Cardiac atrium fibroblast (primary cell): ENCODE measurements around the gene NES. TPM values are rescaled to one million over a fixed set of nuclear protein-coding genes. Genes with fewer than 3 reads are reported as not detected.

Experiments used
- total RNA-seq: library from RNA; depleted of rRNA; stranded (reverse); fragments of >200 nt; gene quantifications from 2 replicates; pipeline ENCODE4 v1.2.3, GENCODE V29; 2015

The NES gene, protein sequence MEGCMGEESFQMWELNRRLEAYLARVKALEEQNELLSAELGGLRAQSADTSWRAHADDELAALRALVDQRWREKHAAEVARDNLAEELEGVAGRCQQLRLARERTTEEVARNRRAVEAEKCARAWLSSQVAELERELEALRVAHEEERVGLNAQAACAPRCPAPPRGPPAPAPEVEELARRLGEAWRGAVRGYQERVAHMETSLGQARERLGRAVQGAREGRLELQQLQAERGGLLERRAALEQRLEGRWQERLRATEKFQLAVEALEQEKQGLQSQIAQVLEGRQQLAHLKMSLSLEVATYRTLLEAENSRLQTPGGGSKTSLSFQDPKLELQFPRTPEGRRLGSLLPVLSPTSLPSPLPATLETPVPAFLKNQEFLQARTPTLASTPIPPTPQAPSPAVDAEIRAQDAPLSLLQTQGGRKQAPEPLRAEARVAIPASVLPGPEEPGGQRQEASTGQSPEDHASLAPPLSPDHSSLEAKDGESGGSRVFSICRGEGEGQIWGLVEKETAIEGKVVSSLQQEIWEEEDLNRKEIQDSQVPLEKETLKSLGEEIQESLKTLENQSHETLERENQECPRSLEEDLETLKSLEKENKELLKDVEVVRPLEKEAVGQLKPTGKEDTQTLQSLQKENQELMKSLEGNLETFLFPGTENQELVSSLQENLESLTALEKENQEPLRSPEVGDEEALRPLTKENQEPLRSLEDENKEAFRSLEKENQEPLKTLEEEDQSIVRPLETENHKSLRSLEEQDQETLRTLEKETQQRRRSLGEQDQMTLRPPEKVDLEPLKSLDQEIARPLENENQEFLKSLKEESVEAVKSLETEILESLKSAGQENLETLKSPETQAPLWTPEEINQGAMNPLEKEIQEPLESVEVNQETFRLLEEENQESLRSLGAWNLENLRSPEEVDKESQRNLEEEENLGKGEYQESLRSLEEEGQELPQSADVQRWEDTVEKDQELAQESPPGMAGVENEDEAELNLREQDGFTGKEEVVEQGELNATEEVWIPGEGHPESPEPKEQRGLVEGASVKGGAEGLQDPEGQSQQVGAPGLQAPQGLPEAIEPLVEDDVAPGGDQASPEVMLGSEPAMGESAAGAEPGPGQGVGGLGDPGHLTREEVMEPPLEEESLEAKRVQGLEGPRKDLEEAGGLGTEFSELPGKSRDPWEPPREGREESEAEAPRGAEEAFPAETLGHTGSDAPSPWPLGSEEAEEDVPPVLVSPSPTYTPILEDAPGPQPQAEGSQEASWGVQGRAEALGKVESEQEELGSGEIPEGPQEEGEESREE (N-terminal part only)
- total RNA-seq: 27.6 and 30.3 TPM in 2 replicates

GRCh38 chr1:156676820-156677615 lies at the start of gene NES:
TSS of gene NES (minus strand) at chr1:156677407. CDS start at chr1:156677264, 143 bp downstream.

GRCh38 chr1:156705321-156705917 lies 28.2 kb upstream of the NES start, which contains the start of gene CRABP2:
TSS of gene CRABP2 (minus strand) at chr1:156705583. CDS start at chr1:156705446, 137 bp downstream.

GRCh38 chr1:156641761-156642264 lies 35.4 kb downstream of the NES start, which contains the start of gene BCAN:
TSS of gene BCAN (plus strand) at chr1:156642117. CDS start at chr1:156646055, 3,938 bp downstream.

DNA sequence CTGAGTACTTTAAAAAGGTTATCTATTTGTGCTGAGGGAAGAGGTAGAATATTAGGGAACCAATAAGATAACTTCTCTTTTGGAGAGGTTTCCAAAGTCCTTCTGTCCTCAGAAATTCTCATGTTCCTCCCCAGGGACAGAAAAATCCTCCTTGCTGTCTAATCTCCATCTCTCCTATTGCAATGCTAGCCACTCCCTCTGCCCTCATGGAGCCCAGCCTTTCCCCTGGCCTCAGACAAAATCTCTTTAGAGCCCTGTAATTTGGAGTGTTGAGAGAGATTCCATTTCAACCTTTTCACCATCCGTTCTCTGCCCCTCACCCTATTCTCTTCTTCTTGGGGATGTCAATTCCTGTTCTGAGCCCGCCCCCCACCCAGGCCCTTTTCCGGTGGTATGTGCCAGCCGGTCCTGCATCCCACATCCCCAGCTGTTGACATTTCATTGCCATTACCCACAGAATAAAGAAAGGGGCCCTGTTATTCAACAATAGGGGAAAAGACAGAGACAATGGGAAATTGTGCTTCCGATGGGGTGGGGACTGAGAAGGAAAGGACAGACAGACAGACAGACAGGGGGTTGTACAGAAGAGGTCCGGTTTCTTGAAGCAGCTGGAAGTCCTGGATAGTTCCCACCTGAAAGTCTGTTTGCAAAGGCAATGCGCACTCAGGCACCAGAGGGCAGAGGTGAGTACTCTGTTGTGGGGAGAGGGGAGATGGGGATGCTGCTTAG lies 58.2 kb downstream of the NES start, which contains the start of gene HAPLN2:
Gene HAPLN2, plus strand, starts transcription at position 563 of the 729 bp plus-strand sequence. CDS start 4,076 bp downstream, outside the sequence.

Other genes starting within 250 kb of the NES start
- 20.4 and 26.9 TPM in 2 replicates for gene MEF2D, start 176.6 kb downstream of the NES start, total RNA-seq
- gene IQGAP3, start 104.8 kb downstream of the NES start, total RNA-seq: 4.3 and 5.5 TPM in 2 replicates
- not detected in 2 replicates for gene TTC24, start 97.7 kb downstream of the NES start, total RNA-seq
- gene NAXE, start 85.6 kb downstream of the NES start, total RNA-seq: 50.9 and 61.9 TPM in 2 replicates
- gene GPATCH4, start 75.9 kb downstream of the NES start, total RNA-seq: 5.8 and 13.0 TPM in 2 replicates
- gene HAPLN2, start 58.0 kb downstream of the NES start, total RNA-seq: 2.3 TPM in 1 of 2 replicates, not detected in the other
- gene BCAN, start 35.3 kb downstream of the NES start, total RNA-seq: not detected in 2 replicates
- gene CRABP2, start 28.2 kb upstream of the NES start, total RNA-seq: 2.1 and 2.5 TPM in 2 replicates
- gene METTL25B, start 51.1 kb upstream of the NES start, total RNA-seq: 6.5 and 11.6 TPM in 2 replicates
- gene ISG20L2, start 51.4 kb upstream of the NES start, total RNA-seq: 13.7 and 18.0 TPM in 2 replicates
- 61.2 and 66.1 TPM in 2 replicates for gene MRPL24, start 63.7 kb upstream of the NES start, total RNA-seq
- 134 and 156 TPM in 2 replicates for gene HDGF, start 74.3 kb upstream of the NES start, total RNA-seq
- 39.7 and 47.3 TPM in 2 replicates for gene PRCC, start 90.1 kb upstream of the NES start, total RNA-seq
- 0.18 TPM in 1 of 2 replicates, not detected in the other for gene SH2D2A, start 139.4 kb upstream of the NES start, total RNA-seq
- not detected in 2 replicates for gene INSRR, start 181.7 kb upstream of the NES start, total RNA-seq
- 0.16 TPM in 1 of 2 replicates, not detected in the other for gene NTRK1, start 183.5 kb upstream of the NES start, total RNA-seq
- 16.7 and 19.3 TPM in 2 replicates for gene PEAR1, start 216.3 kb upstream of the NES start, total RNA-seq
- not detected in 2 replicates for gene LRRC71, start 243.2 kb upstream of the NES start, total RNA-seq